Duodenal mucosa (tissue), 2 donors: Measurements from ENCODE around the gene FERMT2.

Source experiments
- H3K27ac ChIP-seq: one replicate; pipeline ENCODE4 v1.7.0; 2013; ENCODE audit warnings: low read depth, low read length
- H3K27me3 ChIP-seq, 2 donors: one replicate each; pipeline ENCODE4 v1.7.0; 2013; ENCODE audit warnings: low read length in 2 of 2, control low read depth in 1 of 2; ENCODE audit not compliant: insufficient read depth in 2 of 2, control insufficient read depth in 1 of 2
- H3K36me3 ChIP-seq, 2 donors: one replicate each; pipeline ENCODE4 v1.7.0; 2013; ENCODE audit warnings: low read length in 2 of 2, control low read depth in 1 of 2; ENCODE audit not compliant: insufficient read depth in 2 of 2, control insufficient read depth in 1 of 2
- H3K4me1 ChIP-seq, 2 donors: one replicate each; pipeline ENCODE4 v1.7.0; 2013; ENCODE audit warnings: low read length in 2 of 2, control low read depth in 1 of 2; ENCODE audit not compliant: insufficient read depth in 2 of 2, control insufficient read depth in 1 of 2
- H3K4me3 ChIP-seq, 2 donors: one replicate each; pipeline ENCODE4 v1.7.0; 2013; ENCODE audit warnings: low read length in 2 of 2, low read depth in 1 of 2
- H3K9ac ChIP-seq, 2 donors: one replicate each; pipeline ENCODE4 v1.7.0; 2013; ENCODE audit warnings: low read length in 2 of 2, low read depth in 1 of 2
- H3K9me3 ChIP-seq, 2 donors: one replicate each; pipeline ENCODE4 v1.7.0; 2013; ENCODE audit warnings: low read length in 2 of 2, control low read depth in 1 of 2; ENCODE audit not compliant: control insufficient read depth in 1 of 2

FERMT2 gene

DNA sequence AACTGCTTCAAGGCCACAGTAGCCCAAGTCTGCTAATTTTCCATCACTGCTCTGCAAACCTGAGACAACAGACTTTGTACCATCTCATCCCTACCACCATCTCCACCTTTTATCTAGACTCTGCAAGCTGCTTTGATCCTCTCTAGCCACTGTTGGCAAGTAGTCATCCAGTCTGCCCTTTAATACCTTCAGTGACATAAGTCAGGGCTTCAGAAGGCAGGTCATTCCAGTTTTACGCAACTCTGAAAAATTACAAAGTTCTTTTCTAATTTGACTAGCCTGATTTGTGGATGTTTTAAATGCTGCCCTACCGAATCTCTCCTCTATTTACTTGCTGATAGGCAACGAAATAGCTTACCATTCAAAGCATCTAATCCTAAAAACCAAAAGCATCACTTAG, 2.8 kb downstream of the FERMT2 start:
- no peak overlapping the region for H3K9ac ChIP-seq
- H3K27ac ChIP-seq = no peak overlapping the region
- peaks cover 21 to 44% of the 10 kb centered on the region in 2 donors for H3K27me3 ChIP-seq
- H3K36me3 ChIP-seq = no peaks in the 10 kb centered on the region
- H3K4me3 ChIP-seq = no peak overlapping the region
- peaks cover 0 to 9% of the 10 kb centered on the region in 2 donors for H3K4me1 ChIP-seq
- H3K9me3 ChIP-seq = no peaks in the 10 kb centered on the region

DNA sequence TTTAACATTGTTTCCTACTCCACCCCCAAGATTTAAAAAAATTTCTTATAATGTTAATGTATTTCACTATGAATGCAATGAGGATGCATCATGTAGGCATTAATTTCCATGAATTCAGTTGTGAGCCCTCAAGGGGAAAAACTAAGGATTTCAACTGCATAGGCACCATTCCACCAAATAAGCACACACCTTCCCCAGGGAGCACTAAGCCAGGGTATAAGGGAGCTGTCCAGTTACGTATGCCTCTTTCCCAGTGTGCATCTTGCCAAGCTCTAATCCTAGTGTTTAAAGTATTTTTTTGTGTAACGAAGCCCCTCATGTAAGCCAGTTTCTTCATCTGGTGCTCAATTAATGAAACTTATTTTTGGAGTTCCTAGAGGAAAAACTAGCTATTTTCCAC, 6.6 kb downstream of the FERMT2 start:
- no peaks in the 10 kb centered on the region for H3K36me3 ChIP-seq
- peaks cover 11 to 16% of the 10 kb centered on the region in 2 donors for H3K27me3 ChIP-seq
- no peak overlapping the region for H3K9ac ChIP-seq
- H3K4me1 ChIP-seq = no peaks in the 10 kb centered on the region
- no peak overlapping the region for H3K27ac ChIP-seq
- H3K9me3 ChIP-seq = no peaks in the 10 kb centered on the region
- H3K4me3 ChIP-seq = no peak overlapping the region

DNA sequence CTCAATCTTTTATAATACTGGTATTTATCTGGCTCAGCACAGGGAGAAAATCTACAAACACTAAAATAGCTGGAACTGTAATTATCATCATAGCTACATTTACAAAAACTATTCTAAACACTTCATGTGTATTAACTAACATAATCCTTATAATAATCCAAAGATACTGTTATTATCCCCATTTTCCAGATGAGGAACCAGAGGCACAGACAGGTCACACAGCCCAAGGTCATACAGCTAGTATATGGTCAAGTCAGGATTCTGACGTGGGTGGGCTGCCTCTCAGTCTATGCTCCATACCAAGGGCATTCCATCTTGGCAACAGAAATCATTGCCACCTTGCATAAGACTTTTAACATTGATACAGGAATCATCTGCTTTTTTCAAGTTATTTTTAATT, 11.4 kb downstream of the FERMT2 start:
- Histone ChIP-seq H3K27ac (no peak overlapping the region), H3K9me3 (no peaks in the 10 kb centered on the region), H3K4me3 (no peak overlapping the region), H3K36me3 (no peaks in the 10 kb centered on the region), H3K4me1 (no peaks in the 10 kb centered on the region), H3K9ac (no peak overlapping the region), H3K27me3 (no peaks in the 10 kb centered on the region)

DNA sequence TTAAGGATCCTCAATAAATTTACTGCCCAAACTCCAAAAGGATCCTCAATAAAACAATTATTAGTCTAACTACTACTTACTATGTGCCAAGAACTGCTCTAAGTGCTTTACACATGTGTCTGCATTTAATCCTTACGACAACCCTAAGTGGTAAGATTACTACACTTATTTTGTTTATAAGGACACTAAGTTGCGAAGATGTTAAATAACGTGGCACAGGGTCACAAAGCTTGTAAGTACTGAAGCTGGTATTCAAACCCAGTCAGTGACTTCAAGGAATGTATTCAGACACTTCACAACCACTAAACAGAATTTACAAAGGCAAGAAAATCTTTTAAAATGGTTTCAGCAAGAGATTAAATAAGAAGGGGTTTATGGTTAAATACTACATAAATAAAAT, 13.0 kb downstream of the FERMT2 start:
- Histone ChIP-seq H3K9me3 (no peaks in the 10 kb centered on the region), H3K4me3 (no peak overlapping the region), H3K9ac (no peak overlapping the region), H3K4me1 (no peaks in the 10 kb centered on the region), H3K27ac (no peak overlapping the region), H3K27me3 (no peaks in the 10 kb centered on the region), H3K36me3 (no peaks in the 10 kb centered on the region)

DNA sequence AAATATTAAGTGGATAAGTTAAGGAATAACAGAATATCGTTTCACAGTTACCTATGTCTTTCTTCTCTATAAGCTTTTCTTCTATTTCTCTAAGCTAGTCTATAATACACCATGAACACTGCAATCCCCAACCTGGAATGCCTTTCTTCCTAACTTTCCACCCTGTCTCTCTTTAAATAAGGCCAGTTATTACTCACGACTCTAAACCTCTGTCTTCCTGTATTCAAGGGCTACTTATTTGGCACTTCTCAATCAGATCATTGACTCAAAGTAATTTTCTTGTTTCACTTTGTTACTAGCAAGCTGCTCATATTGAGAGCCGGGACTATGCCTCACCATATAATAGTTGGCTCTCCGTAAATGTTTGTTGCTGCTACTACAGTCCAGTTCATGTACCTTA, 13.5 kb downstream of the FERMT2 start:
- H3K9me3 ChIP-seq = no peaks in the 10 kb centered on the region
- no peaks in the 10 kb centered on the region for H3K27me3 ChIP-seq
- H3K27ac ChIP-seq = no peak overlapping the region
- no peak overlapping the region for H3K9ac ChIP-seq
- no peak overlapping the region for H3K4me3 ChIP-seq
- H3K4me1 ChIP-seq = no peaks in the 10 kb centered on the region
- H3K36me3 ChIP-seq = no peaks in the 10 kb centered on the region

DNA sequence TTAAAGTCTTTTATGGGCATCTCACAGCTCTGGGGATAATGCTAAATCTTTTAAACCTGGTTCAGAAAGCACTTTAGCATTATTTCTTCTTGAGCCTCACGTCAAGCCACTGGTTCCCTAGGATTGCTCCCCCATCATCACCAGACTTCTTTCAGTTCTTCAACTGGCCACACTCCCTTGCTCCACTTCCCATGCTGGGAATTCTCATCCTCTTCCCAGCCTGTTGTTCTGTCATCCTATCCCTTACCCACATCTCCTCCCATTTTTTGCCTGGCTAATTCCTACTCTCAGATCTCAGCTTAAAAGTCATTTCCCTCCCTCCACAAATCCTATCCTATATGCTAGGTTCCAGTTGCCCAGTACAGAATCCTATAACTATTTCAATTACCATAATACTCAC, 14.4 kb downstream of the FERMT2 start:
- H3K9me3 ChIP-seq = no peaks in the 10 kb centered on the region
- no peak overlapping the region for H3K27ac ChIP-seq
- no peak overlapping the region for H3K9ac ChIP-seq
- no peaks in the 10 kb centered on the region for H3K27me3 ChIP-seq
- H3K36me3 ChIP-seq = no peaks in the 10 kb centered on the region
- no peaks in the 10 kb centered on the region for H3K4me1 ChIP-seq
- no peak overlapping the region for H3K4me3 ChIP-seq

DNA sequence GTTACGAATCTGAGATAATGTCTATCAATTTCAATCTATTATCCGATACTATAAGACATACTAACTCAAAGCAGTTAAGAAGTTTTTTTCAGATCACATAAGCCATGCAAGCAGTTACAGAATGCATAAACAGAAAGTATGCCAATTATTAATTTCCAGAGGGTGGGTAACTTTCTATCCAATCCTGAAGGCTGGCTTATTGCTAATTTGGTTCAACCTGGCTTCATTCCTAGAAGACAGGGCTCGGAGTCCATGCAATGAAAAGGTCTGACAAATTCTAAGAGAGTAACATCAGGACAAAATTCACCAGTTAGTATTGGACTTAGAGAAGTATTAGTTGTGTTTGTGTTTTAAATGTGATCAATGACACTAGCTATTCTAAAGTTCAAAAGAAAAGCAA, 15.0 kb downstream of the FERMT2 start:
- H3K36me3 ChIP-seq = no peaks in the 10 kb centered on the region
- H3K27me3 ChIP-seq = no peaks in the 10 kb centered on the region
- H3K4me1 ChIP-seq = no peaks in the 10 kb centered on the region
- no peaks in the 10 kb centered on the region for H3K9me3 ChIP-seq
- no peak overlapping the region for H3K9ac ChIP-seq
- no peak overlapping the region for H3K27ac ChIP-seq
- no peak overlapping the region for H3K4me3 ChIP-seq

DNA sequence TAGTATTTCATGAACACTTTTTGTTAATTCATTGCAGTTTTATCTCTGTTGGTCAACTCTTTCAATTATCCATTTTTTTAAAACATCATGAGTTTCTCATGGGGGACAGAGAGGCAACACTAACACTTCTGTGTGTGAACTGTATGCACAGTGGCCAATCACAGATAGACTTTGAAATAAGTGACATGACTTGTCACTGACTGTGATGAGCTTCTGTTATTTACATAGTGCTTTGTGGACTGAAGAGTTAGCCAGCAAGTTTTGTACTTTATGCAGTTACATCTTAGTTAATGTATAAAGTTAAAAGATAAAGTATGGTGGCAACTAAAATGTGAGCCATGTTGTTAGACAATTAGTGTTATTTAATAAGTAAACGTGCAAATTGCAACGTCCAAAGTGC, 16.1 kb downstream of the FERMT2 start:
- Histone ChIP-seq H3K27ac (no peak overlapping the region), H3K4me1 (no peaks in the 10 kb centered on the region), H3K4me3 (no peak overlapping the region), H3K9ac (no peak overlapping the region), H3K36me3 (no peaks in the 10 kb centered on the region), H3K9me3 (no peaks in the 10 kb centered on the region), H3K27me3 (no peaks in the 10 kb centered on the region)

DNA sequence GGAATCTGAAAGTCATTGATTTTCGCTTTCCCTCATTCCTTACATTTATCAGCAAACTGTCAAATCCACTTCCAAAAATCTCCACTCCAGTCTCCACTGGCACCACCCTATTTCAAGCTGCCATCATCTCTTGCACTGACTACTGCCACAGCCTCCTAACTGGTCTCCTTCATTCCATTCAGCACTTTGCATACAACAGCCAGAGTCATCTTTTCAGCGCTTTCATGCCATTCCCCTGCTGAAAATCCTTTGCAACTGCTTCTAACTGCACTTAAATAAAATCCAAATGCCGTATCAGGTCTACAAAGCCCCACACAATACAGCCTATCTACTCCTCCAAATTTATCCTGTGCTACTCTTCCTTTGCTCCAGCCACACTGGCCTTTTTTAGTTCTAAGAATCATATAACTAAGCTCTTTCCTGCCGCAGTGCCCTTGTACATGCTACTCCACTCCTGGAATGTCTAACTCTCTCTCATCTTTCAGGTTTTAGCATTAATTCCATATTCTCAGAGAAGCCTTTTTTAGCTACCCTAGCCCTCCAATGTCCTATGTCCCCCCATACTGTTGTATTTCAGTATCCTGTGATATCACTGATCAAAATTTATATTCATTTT, 21.6 kb downstream of the FERMT2 start:
- Histone ChIP-seq H3K9ac (no peak overlapping the region), H3K36me3 (no peaks in the 10 kb centered on the region), H3K4me1 (no peaks in the 10 kb centered on the region), H3K9me3 (no peaks in the 10 kb centered on the region), H3K4me3 (no peak overlapping the region), H3K27me3 (no peaks in the 10 kb centered on the region), H3K27ac (no peak overlapping the region)

DNA sequence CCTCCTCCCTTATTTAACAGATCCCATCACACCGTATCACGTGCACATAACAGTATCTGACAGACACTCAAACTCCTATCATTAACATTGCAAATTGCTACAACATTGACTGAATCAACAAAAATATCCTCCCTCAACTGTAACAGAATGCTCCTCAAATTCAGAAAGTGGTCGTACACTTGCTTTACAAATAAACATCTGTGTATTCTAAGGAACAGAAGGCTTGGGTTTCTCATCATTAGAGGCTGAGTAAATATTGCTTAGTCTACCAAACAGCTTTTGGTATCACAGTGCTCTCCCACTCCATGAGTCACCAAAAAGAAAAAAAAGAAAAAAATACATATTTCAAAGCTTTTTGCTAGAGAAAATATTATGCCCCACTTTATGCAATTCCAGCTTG, 23.9 kb downstream of the FERMT2 start:
- Histone ChIP-seq H3K4me3 (no peak overlapping the region), H3K4me1 (no peaks in the 10 kb centered on the region), H3K36me3 (no peaks in the 10 kb centered on the region), H3K9me3 (no peaks in the 10 kb centered on the region), H3K9ac (no peak overlapping the region), H3K27ac (no peak overlapping the region), H3K27me3 (no peaks in the 10 kb centered on the region)
